ENCODE measurements around the gene TIMM44.
A peak's percentile ranks its signal among the peaks of the same experiment; 100 is the strongest.
"Not testable (repeated sequence)": the region's sequence is repeated elsewhere in the genome, so short reads cannot be mapped to it uniquely, and the experiment has no call there.

Gene TIMM44

DNA sequence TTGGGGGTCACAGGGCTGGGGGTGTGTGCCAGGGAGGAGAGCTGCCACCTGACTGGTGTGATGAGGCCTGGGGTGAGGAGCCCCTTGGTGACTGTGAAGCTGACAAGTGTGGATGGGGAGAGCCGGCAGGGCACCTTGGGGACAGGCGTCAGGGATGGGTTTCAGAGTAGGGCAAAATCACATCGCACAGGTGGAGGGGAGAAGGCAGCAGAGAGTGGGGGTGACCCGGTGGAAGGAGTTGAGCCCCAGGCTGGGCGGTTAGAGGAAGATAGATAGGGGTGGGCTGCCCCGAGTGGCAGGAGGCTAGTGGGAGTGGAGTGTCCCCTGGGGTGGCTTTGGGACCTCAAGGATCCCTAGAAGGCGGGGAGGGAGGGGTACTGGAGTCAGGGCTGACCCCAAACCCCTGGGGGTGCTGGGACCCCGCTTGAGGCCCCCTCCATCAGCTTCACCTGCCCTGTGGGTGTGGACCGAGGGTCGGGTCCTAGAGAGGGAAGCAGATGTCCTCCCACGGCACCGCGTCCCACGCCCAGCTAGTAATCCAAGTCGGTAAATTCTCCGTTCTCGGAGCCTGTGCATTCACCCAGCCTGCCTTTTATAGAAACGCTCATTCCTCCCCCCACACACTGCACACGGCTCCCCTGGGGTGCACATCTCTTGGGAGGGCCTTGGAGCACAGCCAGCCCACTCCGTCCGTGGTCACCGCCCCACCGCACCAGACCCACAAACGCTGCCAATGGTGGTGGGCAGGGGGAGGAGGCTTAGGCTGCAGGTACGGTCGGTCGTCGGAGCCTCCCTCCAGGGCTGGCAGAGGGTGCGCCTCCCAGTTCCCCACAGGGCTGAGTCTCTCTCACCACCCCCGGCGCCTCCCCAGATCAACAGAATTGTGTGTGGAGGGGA lies 19.9 kb downstream of the TIMM44 start:
- DNase-seq = no peak

DNA sequence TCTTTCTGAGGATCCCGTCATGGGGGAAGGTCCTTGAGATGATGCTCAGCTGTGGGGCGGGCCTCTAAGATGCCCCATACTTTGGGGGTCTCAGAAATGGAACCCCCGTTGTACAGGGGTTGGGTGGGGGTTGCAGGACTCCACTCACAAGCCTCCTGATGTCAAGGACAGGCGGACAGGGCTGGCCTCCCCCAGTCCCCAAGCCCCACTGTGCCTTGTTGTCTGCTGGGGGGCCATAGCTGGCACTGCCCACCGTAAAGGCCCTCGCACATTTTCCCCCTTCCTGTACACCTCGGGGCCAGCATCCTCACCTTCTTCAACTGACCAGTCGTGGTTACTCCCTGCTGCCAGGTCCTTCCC lies 20.6 kb downstream of the TIMM44 start:
- no peak for DNase-seq

DNA sequence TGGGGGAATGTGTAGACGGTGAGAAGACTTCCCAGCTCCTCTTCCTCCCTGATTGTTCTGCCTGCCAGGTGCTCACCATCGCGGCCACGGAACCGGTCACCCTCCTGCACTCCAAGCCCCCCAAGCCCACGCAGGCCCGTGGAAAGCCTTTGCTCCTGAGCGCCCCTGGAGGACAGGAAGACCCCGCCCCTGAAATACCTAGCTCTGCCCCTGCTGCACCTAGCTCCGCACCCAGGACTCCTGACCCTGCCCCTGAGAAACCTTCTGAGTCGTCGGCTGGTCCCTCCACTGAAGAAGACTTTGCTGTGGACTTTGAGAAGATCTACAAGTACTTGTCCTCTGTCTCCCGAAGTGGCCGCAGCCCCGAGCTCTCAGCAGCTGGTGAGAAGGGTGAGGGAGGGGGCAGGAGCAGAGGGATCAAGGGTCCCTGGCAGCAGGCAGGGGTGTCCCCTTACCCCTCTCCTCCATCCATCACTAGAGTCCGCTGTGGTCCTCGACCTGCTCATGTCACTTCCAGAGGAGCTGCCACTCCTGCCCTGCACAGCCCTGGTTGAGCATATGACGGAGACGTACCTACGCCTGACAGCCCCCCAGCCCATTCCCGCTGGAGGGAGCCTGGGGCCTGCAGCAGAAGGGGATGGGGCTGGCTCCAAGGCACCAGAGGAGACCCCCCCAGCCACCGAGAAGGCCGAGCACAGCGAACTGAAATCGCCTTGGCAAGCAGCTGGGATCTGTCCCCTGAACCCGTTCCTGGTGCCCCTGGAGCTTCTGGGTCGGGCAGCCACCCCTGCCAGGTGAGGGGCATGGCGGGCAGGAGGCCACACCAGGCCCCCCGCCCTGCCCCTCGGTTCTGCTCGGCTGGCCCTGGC lies 21.3 kb downstream of the TIMM44 start:
- DNase-seq = no peak

DNA sequence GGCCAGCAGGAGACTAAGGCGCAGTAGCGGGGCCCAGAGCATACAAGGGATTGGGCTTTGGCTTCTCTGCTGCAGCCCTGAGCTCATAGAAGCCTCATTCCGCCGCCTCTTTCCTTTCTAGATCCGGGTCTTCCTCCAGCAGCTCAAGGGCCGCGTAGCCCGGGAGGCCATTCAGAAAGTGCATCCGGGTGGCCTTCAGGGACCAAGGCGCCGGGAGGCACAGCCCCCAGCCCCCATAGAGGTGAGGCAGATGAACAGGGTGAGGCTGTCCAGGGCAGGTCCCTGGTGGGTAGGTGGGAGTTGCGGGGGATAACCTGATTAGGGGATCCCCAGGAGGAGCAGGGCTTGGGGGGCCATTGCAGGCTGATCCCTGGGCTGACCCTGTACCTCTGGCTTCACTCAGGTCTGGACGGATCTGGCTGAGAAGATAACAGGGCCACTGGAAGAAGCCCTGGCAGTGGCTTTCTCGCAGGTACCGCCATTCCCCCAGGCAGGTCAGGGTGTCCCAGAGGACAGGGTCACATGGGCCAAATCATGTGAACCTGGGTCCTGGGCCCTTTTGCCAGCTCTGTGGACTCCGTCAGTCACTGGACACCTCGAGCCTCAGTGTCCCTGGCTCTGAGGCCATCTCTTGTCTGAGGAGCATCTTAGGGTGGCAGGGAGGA lies 22.0 kb downstream of the TIMM44 start:
- DNase-seq = no peak

DNA sequence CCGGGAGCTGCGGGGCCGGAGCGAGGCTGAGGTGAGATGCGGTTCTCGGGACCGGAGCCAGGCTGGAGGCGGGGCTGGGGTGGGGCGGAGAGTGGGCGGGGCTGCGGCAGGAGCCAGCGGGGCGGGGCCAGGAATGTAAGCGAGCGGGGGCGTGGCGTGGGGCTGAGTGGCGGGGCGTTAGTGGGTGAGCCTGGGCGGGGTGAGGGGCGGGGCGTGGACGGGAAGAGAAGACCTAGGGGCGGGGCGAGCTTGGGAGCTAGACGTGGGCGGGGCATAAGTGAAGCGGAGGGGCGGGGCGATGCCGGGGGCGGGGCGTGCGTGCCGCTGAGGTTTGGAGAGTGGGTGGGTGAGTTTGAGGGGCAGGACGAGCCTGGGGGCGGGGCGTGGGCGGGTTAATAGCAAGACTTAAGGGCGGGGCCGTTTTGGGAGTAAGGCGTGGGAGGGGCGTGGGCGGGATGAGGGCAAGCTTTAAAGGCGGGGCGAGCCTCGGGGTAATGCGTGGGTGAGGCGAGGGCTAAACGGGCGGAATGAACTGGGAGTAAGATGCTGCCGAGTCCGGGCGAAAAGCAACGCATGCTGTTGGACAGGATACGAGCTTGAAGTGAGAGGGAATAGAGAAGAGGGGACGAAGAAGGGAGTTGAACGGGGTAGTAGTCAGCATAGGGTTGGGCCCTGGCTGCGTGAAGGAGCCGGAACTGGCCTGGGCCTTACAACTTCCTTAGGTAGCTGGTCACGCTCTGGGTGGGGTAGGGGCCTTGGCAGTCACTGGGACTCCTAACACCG lies 22.8 kb downstream of the TIMM44 start:
- DNase-seq = peak; percentile 97

DNA sequence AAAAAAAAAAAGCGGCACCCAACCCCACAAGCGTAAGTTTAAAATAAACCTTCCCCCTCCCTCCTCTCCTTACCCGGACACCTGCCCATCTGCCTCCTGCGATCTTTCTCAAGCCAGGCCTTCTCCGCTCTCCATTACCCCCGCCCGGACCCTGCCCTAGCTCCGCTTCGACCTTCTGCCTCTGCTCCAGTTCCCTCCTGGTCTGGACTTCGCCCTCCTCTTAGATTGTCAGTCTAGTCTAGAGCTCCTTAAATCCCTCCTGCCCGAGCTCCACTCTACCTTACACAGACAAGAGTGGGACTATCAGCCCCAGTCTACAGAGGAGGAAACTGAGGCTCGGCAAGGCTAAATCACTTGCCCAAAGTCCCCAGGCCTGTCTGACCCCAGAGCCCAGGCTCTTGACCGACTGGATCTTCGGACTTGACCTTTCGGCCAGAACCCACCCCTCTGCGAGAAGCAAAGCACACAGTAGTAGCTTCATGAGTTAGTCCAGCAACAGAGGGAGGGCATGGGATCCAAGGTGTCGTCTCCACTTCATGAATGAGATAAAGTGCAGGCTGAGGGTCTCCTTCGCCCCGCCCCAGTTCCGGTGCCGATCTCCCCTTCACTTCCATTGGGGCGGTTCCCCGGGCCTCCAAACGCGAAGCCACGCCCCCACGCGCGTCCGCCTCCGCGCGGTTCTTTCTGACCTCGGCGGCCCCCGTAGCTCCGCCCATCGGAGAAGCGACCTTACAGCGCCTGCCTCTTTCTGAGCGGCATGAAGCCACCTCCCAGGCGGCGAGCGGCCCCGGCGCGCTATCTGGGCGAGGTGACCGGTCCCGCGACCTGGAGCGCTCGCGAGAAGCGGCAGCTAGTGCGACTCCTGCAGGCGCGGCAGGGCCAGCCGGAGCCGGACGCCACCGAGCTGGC lies 23.6 kb downstream of the TIMM44 start, which contains the start of gene SNAPC2:
Gene SNAPC2, plus strand, starts transcription at position 729 of the 909 bp plus-strand sequence. Its CDS starts 29 bp downstream, at position 758.
- peak; percentile 97 for DNase-seq

DNA sequence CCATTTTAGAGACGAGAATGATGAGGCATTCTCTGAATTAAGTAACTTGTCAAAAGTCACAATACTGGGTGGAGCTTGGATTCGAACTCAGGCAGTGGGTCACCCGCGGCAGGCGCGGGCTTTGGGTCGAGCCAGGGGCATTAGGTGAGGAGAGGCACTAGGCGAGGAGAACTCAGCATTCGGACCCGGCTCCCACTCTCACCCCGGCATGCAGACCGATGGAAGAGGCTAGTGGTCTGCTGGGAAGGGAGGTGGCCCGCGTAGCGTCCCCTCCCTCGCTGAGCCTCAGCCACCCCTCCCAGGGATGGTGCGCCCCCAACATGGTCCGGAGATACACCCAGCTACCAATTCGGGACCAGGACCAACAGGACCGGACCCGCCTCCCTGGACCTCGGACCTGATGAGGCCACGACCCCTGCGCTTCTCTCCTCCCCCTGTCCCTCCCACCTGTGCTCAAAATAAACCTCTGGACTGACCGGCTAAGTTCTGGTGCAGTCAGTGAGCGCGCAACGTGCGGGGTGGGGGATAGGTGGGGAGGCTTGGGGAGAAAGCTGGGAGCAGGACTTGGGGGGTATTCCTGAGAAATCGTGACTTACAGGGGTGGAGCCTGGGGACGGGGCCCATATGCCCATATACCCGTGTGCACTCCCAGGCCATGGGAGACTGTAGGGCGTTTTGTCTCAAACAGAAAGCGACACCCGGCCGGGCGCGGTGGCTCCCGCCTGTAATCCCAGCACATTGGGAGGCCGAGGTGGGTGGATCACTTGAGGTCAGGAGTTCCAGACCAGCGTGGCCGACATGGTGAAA lies 24.6 kb downstream of the TIMM44 start:
- no peak for DNase-seq

DNA sequence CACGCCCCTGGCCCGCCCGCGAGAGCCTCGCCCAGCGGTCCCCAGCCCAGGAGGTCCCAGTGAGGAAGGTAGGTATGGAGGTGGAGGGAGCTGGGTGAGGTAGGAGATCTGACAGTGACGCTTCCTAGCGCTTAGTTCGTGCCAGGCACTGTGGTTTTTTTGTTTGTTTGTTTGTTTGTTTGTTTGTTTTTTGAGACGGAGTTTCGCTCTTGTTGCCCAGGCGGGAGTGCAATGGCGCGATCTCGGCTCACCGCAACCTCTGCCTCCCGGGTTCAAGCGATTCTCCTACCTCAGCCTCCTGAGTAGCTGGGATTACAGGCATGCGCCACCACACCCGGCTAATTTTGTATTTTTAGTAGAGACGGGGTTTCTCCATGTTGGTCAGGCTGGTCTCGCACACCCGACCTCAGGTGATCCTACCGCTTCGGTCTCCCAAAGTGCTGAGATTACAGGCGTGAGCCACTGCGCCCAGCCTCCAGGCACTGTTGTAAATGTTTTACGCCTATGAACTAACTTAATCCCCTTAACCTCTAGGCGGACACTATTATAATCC lies 25.3 kb downstream of the TIMM44 start:
- DNase-seq = not testable (repeated sequence)

DNA sequence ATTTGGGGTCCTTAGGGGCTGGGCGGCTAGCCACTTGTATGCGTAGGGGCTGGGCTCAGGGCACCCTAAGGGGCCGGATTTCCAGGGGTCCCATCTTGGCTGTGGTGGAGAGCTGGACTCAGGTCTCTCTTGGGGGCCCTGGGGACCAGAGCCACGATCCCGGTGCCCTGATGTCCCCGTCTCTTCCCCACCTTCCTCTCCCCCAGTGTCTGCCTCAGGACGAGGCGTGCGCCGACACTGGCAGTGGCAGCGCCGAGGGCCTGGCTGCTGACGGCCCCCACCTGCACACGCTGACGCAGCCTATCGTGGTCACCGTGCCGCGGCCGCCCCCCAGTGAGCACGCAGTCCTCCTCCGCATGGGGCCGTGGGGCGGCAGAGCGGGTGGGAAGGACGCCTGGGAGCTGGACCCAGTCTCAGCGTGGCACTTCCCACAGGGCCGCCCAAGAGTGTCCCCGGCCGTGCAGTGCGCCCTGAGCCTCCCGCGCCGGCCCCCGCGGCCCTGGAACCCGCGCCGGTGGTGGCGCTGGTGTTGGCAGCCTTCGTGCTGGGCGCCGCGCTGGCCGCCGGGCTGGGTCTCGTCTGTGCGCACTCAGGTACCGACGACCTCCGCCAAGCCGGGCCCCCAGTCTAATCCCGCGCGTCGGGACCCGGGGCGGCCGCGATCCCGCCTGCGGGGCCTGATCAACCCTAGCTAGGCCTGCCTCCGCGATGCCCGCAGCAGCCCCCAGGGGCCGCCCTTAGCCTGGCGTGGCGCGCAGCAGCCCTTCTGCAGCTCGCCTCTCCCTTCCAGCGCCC lies 26.0 kb downstream of the TIMM44 start:
- DNase-seq = peak; percentile 70

DNA sequence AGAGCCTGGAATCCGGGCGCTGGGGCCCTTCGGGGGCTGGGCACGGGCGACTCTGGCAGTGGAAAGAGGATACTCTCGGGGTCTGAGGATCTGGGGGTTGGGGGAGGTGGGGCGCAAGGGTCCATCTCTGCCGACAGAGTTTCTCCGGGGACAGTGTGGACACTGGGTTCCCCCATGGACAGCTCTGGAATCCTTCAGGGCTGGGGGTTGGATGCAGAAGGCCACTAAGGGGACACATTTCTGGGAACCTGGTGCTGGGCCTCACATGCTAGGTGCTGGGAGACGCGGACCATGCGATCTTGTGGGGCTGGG lies 26.6 kb downstream of the TIMM44 start:
- DNase-seq = no peak

DNA sequence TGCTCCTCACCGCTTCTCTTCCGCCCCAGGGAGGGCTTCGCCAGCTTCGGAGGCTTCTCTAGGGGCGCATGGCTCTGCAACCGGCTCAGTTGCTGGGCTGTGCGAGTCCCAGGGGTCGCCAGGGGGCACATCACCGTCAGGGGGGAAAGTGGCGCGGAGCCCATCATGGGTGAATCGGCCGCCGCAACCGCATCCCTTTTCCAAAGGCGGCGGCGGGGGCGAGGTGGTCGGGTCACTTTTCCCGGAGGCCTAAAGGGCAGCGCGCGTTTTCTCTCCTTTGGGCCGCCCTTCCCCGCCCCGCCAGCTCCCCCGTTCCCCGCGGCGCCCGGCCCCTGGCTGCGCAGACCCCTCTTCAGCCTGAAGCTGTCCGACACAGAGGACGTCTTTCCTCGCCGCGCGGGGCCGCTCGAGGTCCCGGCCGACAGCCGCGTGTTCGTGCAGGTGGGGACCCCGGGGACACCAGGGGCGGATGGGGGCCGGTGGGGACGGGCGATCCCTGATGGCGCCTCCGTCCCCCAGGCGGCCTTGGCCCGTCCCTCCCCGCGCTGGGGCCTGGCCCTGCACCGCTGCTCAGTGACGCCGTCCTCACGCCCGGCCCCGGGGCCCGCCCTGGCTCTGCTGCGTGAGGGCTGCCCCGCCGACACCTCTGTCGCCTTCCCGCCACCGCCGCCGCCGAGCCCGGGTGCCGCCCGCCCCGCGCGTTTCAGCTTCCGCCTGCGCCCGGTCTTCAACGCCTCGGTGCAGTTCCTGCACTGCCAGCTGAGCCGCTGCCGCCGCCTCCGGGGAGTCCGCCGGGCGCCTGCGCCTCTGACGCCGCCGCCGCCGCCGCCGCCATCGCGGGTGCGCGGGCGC lies 27.1 kb downstream of the TIMM44 start:
- DNase-seq = peak; percentile 60

DNA sequence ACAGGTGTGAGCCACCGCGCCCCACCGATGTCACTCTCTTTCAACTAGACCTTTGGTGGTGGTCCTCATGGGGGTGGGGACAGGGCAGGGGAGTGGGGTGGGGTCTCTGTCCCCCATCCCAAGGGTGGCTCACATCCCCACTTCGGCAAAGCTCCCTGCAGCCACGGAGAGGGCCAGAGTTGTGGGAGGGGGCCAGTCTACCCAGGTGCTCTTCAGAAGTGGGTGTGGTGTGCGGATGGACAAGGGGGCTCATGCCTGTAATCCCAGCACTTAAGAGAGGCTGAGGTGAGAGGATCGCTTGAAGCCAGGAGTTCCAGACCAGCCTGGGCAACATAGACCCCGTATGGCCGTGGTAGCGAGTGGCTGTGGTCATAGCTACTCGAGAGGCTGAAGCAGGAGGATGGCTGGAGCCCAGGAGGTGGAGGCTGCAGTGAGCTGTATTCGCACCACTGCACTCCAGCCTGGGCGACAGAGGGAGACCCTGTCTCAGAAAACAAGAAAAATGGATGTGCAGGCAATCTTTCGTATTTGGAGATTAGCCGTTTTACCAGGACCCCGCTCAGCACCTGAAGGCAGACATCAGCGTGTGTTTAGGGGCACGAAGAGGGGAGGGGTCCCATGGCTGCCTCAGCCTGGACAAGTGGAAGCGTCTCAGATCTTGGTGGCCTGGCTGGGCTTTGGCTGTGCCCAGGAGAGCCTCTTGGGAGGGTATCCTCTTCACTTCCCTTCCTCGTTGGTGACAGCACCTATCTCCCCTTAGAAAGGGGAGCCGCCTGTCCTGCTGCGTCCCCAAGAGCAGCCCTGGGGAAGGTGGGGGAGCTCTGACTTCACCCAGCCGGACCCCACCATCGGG lies 28.0 kb downstream of the TIMM44 start:
- no peak for DNase-seq

DNA sequence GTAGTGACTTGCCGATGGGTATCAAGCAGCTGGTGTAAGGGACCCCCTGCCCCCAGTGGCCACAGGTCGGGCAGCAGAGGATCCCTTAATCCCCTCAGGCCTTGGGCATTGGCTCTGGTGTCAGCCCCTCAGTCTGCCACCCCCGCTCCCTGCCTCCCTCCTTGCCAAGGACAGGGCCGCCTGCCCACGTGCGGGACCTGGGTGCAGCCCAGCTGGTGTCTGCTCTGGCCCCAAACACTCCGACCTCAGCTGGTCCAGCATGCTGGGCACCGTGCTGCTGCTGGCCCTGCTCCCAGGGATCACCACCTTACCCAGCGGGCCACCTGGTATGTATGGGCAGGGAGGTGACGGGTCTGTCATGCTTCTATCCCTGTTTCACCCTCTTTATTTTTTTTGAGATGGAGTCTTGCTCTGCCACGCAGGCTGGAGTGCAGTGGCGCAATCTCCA lies 28.8 kb downstream of the TIMM44 start, which contains the start of gene TGFBR3L:
Gene TGFBR3L, plus strand, starts transcription at position 233 of the 448 bp plus-strand sequence.
- DNase-seq = no peak

DNA sequence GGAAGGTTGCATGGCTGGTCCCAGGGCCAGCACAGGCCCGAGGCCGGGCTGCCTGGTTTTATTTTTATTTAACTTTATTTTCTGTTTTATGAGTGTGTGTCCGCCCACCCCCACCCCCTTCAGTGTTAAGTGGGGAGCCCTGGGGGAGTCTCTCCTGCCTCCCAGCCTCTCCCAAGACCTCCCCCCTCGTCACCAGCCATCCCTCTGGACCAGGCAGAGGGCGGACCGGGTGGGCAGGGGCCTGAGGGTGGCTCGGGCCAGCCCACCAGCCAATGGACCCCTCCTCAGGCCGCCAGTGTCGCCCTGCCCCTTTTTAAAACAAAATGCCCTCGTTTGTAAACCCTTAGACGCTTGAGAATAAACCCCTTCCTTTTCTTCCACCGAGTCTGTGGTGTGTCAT lies 29.4 kb downstream of the TIMM44 start:
- no peak for DNase-seq

DNA sequence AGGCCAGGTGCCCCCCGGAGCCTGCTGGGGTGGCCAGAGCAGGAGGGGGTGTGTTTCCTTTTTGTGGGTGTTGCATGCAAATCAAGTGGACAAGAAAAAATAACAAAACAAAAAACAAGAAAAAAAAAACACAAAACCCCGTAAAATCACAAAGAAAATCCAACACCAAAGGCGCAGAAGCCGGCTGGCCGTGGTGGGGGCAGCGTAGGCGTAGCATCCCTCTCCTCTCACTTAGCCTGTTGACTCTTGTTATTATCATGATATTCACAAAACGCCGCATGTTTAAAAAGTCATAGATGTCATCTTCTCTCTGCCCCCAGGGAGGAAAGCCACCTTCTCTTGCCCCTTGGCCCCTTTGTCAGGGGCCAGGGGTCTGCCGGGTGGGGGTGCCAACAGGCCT lies 29.8 kb downstream of the TIMM44 start:
- DNase-seq = no peak

DNA sequence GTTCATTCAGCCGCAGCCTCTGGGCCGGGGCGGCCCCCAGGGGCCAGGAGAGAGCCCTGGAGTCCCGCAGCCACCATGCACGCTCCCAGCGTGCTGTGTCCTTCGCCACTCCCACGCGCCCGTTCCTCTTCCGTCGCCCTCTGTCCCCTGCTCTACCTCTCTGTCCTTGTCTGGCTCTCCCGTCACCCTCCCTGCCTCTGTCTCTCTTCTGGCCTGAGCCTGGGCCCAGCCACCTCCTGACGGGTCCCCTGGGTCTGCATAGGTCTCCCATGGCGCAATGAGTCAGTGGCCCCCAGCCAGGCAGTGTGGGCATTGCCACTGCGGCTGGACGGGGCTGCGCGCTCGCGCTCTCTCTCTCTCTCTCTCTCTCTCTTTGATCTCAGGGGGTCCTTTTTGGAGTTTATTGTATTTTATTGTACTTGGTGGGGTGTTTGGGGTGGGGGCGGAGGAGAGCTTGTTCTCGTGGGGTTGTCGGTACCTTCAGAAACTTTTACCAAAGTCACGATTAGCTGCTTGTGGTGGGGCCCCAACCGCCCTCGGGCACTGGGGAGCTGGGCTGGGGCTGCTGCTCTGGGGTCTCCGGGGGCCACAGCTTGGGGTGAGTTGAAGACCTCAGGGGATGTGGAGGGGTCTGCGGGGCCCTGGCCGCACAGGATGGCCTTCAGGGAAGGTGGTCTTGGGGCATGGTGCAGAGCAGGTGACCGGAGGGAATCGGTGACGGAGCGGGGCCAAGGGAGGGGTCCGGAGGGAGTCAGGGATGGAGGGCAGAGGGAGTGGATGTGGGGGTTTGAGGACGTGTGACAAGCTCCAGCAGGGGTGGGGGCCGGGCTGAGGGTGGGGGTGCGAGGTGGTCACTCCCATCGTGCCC lies 30.5 kb downstream of the TIMM44 start:
- no peak for DNase-seq
